Hepatocyte (in vitro differentiated cells): ENCODE measurements around the gene VGF. TPM values are rescaled to one million over a fixed set of nuclear protein-coding genes. Genes with fewer than 3 reads are reported as not detected.
A peak's percentile ranks its signal among the peaks of the same experiment; 100 is the strongest.
"Not testable (repeated sequence)": the region's sequence is repeated elsewhere in the genome, so short reads cannot be mapped to it uniquely, and the experiment has no call there.

Source experiments
- DNase-seq: peaks from one replicate; pipeline ENCODE4 v3.0.0-alpha.2; 2016; ENCODE audit warnings: low spot score
- H2AFZ ChIP-seq: fragments of 200-600 bp; sonication (generic); 2 replicates; pipeline ENCODE4 v1.6.0; 2016; ENCODE audit warnings: antibody characterized with exemption, mild to moderate bottlenecking
- H3K27ac ChIP-seq: fragments of 200-600 bp; sonication (generic); 2 replicates; pipeline ENCODE4 v1.5.1; 2016; ENCODE audit warnings: mild to moderate bottlenecking
- H3K27me3 ChIP-seq: fragments of 200-600 bp; sonication (generic); 2 replicates; pipeline ENCODE4 v1.6.1; 2016
- H3K36me3 ChIP-seq: fragments of 200-600 bp; sonication (generic); replicated peaks from 2 replicates; pipeline ENCODE4 v1.5.1; 2016; ENCODE audit warnings: low read depth; ENCODE audit not compliant: insufficient read depth
- H3K4me1 ChIP-seq: fragments of 200-600 bp; sonication (generic); 2 replicates; pipeline ENCODE4 v1.5.1; 2016; ENCODE audit warnings: mild to moderate bottlenecking, moderate library complexity; ENCODE audit not compliant: insufficient read depth
- H3K4me2 ChIP-seq: fragments of 200-600 bp; sonication (generic); 2 replicates; pipeline ENCODE4 v1.6.0; 2016
- H3K4me3 ChIP-seq: fragments of 200-600 bp; sonication (generic); 2 replicates; pipeline ENCODE4 v1.5.1; 2016; ENCODE audit warnings: mild to moderate bottlenecking
- H3K79me2 ChIP-seq: fragments of 200-600 bp; sonication (generic); 2 replicates; pipeline ENCODE4 v1.6.0; 2017; ENCODE audit warnings: mild to moderate bottlenecking
- H3K9me2 ChIP-seq: fragments of 200-600 bp; sonication (generic); replicated peaks from 2 replicates; pipeline ENCODE4 v1.6.0; 2017; ENCODE audit warnings: mild to moderate bottlenecking; ENCODE audit not compliant: insufficient read depth
- H3K9me3 ChIP-seq: fragments of 200-600 bp; sonication (generic); 2 replicates; pipeline ENCODE4 v1.5.1; 2016; ENCODE audit warnings: low read depth, mild to moderate bottlenecking
- H4K20me1 ChIP-seq: fragments of 200-600 bp; sonication (generic); 2 replicates; pipeline ENCODE4 v1.6.0; 2016; ENCODE audit warnings: mild to moderate bottlenecking; ENCODE audit not compliant: insufficient read depth, poor library complexity, severe bottlenecking
- EZH2 ChIP-seq: fragments of 200-600 bp; sonication (generic); IDR thresholded peaks from 2 replicates; pipeline ENCODE4 v1.6.1; 2016; ENCODE audit warnings: antibody characterized with exemption, mild to moderate bottlenecking, borderline replicate concordance
- EZH2phosphoT487 ChIP-seq: fragments of 200-600 bp; sonication (generic); IDR thresholded peaks from one replicate; pipeline ENCODE4 v1.6.1; 2018; ENCODE audit warnings: antibody characterized with exemption, mild to moderate bottlenecking, low read depth, moderate library complexity; ENCODE audit not compliant: unreplicated experiment, severe bottlenecking
- WGBS: methylation state at CpG from one replicate; pipeline ENCODE4 v1.1.6; 2016; ENCODE audit warnings: low lambda C conversion rate; ENCODE audit errors: missing lambda C conversion rate; 5-methylcytosine and 5-hydroxymethylcytosine counted together
- polyA plus RNA-seq: library from polyadenylated mRNA; unstranded; fragments of >200 nt; fragmentation: Nextera tagmentation; extraction: Ambion mirVana; gene quantifications from 2 replicates; pipeline ENCODE4 v1.2.1, GENCODE V29; 2016
- total RNA-seq: library from RNA; depleted of rRNA; stranded (reverse); fragments of >200 nt; gene quantifications from 2 replicates; pipeline ENCODE4 v1.2.3, GENCODE V29; 2014
- TF ChIP-seq, protein P1 (sequence below): fragments of 200-600 bp; sonication (generic); IDR thresholded peaks from 2 replicates; pipeline ENCODE4 v1.5.1; 2016; ENCODE audit warnings: antibody characterized with exemption, mild to moderate bottlenecking; ENCODE audit not compliant: poor library complexity

Gene VGF
- total and polyA plus RNA-seq, 2 experiments from 2014 or later: 0.19 to 0.30 TPM

DNA sequence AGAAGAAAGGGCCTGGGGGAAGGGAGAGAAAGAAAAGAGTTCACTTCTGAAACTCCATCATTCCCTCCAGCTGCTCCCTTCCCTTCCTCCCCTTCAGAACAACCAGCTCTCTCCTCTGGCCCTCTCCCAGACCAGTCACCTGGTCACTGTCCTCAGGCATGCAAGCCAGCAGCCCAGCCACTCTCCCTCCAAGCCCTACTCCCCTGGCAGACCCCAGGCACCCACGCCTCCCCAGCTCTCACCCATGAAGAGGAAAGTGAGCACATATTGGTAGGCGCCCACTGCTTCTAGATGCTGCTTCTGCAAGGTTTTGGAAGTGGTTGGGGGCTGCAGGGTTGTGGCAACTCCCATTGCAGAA lies 35.1 kb upstream of the VGF start:
- peaks cover 37% of the 10 kb centered on the region for H3K27me3 ChIP-seq
- peak overlapping the region; percentile 84 for H3K4me2 ChIP-seq
- no peaks in the 10 kb centered on the region for H3K4me1 ChIP-seq
- no peaks in the 10 kb centered on the region for H3K79me2 ChIP-seq
- H2AFZ ChIP-seq: no peak overlapping the region
- TF ChIP-seq, protein P1, sequence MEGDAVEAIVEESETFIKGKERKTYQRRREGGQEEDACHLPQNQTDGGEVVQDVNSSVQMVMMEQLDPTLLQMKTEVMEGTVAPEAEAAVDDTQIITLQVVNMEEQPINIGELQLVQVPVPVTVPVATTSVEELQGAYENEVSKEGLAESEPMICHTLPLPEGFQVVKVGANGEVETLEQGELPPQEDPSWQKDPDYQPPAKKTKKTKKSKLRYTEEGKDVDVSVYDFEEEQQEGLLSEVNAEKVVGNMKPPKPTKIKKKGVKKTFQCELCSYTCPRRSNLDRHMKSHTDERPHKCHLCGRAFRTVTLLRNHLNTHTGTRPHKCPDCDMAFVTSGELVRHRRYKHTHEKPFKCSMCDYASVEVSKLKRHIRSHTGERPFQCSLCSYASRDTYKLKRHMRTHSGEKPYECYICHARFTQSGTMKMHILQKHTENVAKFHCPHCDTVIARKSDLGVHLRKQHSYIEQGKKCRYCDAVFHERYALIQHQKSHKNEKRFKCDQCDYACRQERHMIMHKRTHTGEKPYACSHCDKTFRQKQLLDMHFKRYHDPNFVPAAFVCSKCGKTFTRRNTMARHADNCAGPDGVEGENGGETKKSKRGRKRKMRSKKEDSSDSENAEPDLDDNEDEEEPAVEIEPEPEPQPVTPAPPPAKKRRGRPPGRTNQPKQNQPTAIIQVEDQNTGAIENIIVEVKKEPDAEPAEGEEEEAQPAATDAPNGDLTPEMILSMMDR: no peak
- TF ChIP-seq EZH2: no peak
- TF ChIP-seq EZH2phosphoT487: no peak
- no peaks in the 10 kb centered on the region for H3K9me2 ChIP-seq
- H3K9me3 ChIP-seq: no peaks in the 10 kb centered on the region
- H3K36me3 ChIP-seq: no peaks in the 10 kb centered on the region
- WGBS: 88% methylated on average over 2 of the region's 2 CpGs
- no peaks in the 10 kb centered on the region for H4K20me1 ChIP-seq
- DNase-seq: peak; percentile 8
- H3K4me3 ChIP-seq: no peak overlapping the region
- H3K27ac ChIP-seq: peak overlapping the region; percentile 93

DNA sequence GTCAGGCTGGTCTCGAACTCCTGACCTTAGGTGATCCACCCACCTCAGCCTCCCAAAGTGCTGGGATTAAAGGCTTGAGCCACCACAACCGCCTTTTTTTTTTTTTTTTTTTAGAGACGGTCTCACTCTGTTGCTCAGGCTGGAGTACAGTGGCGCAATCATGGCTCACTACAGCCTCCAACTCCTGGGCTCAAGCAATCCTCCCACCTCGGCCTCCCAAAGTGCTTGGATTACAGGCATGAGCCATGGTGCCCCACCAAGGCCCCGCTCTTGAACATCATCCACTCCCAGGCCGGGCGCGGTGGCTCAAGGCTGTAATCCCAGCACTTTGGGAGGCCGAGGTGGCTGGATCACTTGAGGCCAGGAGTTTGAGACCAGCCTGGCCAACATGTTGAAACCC lies 34.2 kb upstream of the VGF start:
- H3K9me2 ChIP-seq, H3K79me2 ChIP-seq, H4K20me1 ChIP-seq, H3K4me3 ChIP-seq, H3K27ac ChIP-seq, H3K9me3 ChIP-seq, H3K4me1 ChIP-seq, H2AFZ ChIP-seq, H3K36me3 ChIP-seq, DNase-seq: not testable (repeated sequence)
- 94% methylated on average over 10 of the region's 10 CpGs for WGBS
- peaks cover 37% of the 10 kb centered on the region for H3K27me3 ChIP-seq
- peak overlapping the region; percentile 84 for H3K4me2 ChIP-seq

DNA sequence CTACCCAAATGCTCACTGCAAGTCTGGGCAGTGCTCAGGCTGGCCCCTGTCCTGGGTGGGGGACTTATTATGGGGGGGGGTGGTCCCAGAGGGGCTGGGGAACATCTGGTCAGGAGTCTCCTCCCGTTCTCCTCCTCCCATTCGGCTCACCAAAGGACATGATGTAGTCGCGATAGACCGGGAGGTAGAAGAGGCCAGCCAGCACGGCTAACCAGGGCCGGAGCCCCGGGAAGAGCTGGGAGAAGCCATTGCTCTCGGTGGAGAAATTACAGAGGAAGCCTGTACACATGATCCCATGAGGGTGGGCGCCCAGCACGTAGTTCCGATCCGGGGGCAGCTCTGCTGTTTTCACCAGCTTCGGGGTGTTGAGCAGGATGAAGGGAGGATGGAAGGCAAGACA lies 33.1 kb upstream of the VGF start:
- DNase-seq: no peak
- no peaks in the 10 kb centered on the region for H3K4me1 ChIP-seq
- no peaks in the 10 kb centered on the region for H3K36me3 ChIP-seq
- no peaks in the 10 kb centered on the region for H3K9me3 ChIP-seq
- H3K79me2 ChIP-seq: no peaks in the 10 kb centered on the region
- H3K9me2 ChIP-seq: no peaks in the 10 kb centered on the region
- no peaks in the 10 kb centered on the region for H4K20me1 ChIP-seq
- no peak overlapping the region for H3K27ac ChIP-seq
- WGBS: 88% methylated on average over 13 of the region's 14 CpGs
- H3K4me2 ChIP-seq: no peak overlapping the region
- H3K27me3 ChIP-seq: peaks cover 30% of the 10 kb centered on the region
- H3K4me3 ChIP-seq: no peak overlapping the region
- TF ChIP-seq, protein P1: no peak
- H2AFZ ChIP-seq: no peak overlapping the region

DNA sequence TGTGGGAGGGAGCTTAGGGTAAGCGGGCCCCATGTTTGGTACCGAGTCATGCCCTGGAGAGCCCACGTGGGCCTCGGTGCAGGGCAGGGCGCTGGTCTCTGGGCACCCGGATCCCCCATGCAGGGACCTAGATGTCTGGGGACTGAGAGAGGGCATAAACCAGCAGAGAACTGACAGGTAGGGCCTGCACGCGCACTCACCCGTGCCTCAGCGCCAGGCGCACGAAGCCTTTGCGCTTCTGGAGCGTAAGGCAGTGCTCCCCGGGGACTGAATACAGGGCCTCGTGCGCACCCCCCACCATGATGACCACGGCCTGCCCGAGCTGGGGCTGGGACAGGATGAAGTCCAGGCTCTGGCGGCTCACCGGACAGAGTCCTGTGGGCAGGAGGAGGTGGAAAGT lies 32.6 kb upstream of the VGF start:
- TF ChIP-seq EZH2 (no peak), EZH2phosphoT487 (no peak)
- TF ChIP-seq, protein P1: no peak
- H4K20me1 ChIP-seq: no peaks in the 10 kb centered on the region
- H3K4me2 ChIP-seq: no peak overlapping the region
- no peaks in the 10 kb centered on the region for H3K4me1 ChIP-seq
- 92% methylated on average over 19 of the region's 21 CpGs for WGBS
- no peaks in the 10 kb centered on the region for H3K79me2 ChIP-seq
- H3K9me3 ChIP-seq: no peaks in the 10 kb centered on the region
- no peaks in the 10 kb centered on the region for H3K36me3 ChIP-seq
- H3K27ac ChIP-seq: no peak overlapping the region
- no peak overlapping the region for H3K4me3 ChIP-seq
- no peaks in the 10 kb centered on the region for H3K9me2 ChIP-seq
- no peak overlapping the region for H2AFZ ChIP-seq
- no peak for DNase-seq
- peaks cover 26% of the 10 kb centered on the region for H3K27me3 ChIP-seq
